GM23248 (cell line): ENCODE data around the gene LLGL2. TPM values are rescaled to one million over a fixed set of nuclear protein-coding genes. Genes with fewer than 3 reads are reported as not detected.

Experiments used
- DNase-seq: peaks from one replicate; pipeline ENCODE4 v3.0.0-alpha.2; 2015
- H2AFZ ChIP-seq: fragments of 200-600 bp; sonication (generic); 2 replicates; pipeline ENCODE4 v1.6.1; 2016; ENCODE audit warnings: antibody characterized with exemption
- H3F3A ChIP-seq: fragments of 200-600 bp; sonication (generic); 2 replicates; pipeline ENCODE4 v1.6.1; 2016; ENCODE audit warnings: mild to moderate bottlenecking, antibody characterized with exemption, mixed run types; ENCODE audit not compliant: insufficient read depth
- H3K27ac ChIP-seq: fragments of 200-600 bp; sonication (generic); 2 replicates; pipeline ENCODE4 v1.5.1; 2016; ENCODE audit warnings: mild to moderate bottlenecking
- H3K27me3 ChIP-seq: fragments of 200-600 bp; sonication (generic); replicated peaks from 2 replicates; pipeline ENCODE4 v1.6.1; 2016; ENCODE audit warnings: mild to moderate bottlenecking; ENCODE audit not compliant: insufficient read depth
- H3K36me3 ChIP-seq: fragments of 200-600 bp; sonication (generic); 2 replicates; pipeline ENCODE4 v1.6.1; 2016; ENCODE audit warnings: low read depth, mild to moderate bottlenecking
- H3K4me1 ChIP-seq: fragments of 200-600 bp; sonication (generic); 2 replicates; pipeline ENCODE4 v1.6.1; 2016; ENCODE audit warnings: mild to moderate bottlenecking; ENCODE audit not compliant: insufficient read depth
- H3K4me2 ChIP-seq: fragments of 200-600 bp; sonication (generic); one replicate; pipeline ENCODE4 v1.6.1; 2016; ENCODE audit warnings: mild to moderate bottlenecking; ENCODE audit not compliant: unreplicated experiment
- H3K4me3 ChIP-seq: fragments of 200-600 bp; sonication (generic); 2 replicates; pipeline ENCODE4 v1.5.1; 2016; ENCODE audit warnings: mild to moderate bottlenecking
- H3K79me2 ChIP-seq: fragments of 200-600 bp; sonication (generic); 2 replicates; pipeline ENCODE4 v1.6.1; 2016; ENCODE audit warnings: mild to moderate bottlenecking; ENCODE audit not compliant: insufficient read depth
- H3K9ac ChIP-seq: fragments of 200-600 bp; sonication (generic); 2 replicates; pipeline ENCODE4 v1.6.1; 2016; ENCODE audit warnings: mild to moderate bottlenecking
- H3K9me2 ChIP-seq: fragments of 200-600 bp; sonication (generic); 2 replicates; pipeline ENCODE4 v1.6.1; 2016; ENCODE audit warnings: mixed run types, mild to moderate bottlenecking, moderate library complexity; ENCODE audit not compliant: insufficient read depth
- H3K9me3 ChIP-seq: fragments of 200-600 bp; sonication (generic); one replicate; pipeline ENCODE4 v1.6.1; 2017; ENCODE audit warnings: low read depth
- H4K20me1 ChIP-seq: fragments of 200-600 bp; sonication (generic); 2 replicates; pipeline ENCODE4 v1.6.0; 2016; ENCODE audit not compliant: insufficient read depth
- EZH2 ChIP-seq: fragments of 200-600 bp; sonication (generic); IDR thresholded peaks from 2 replicates; pipeline ENCODE4 v1.6.1; 2018; ENCODE audit warnings: antibody characterized with exemption, mild to moderate bottlenecking; ENCODE audit not compliant: insufficient read depth, poor library complexity, severe bottlenecking
- EZH2phosphoT487 ChIP-seq: fragments of 200-600 bp; sonication (generic); IDR thresholded peaks from 2 replicates; pipeline ENCODE4 v1.6.1; 2018; ENCODE audit warnings: antibody characterized with exemption, moderate library complexity, mild to moderate bottlenecking, low read depth; ENCODE audit not compliant: insufficient read depth
- WGBS, 2 experiments: methylation state at CpG; one replicate each; pipeline ENCODE4 v1.1.6; 2015 to 2017; ENCODE audit warnings: low lambda C conversion rate in 2 of 2, low coverage in 1 of 2; ENCODE audit errors: missing lambda C conversion rate in 2 of 2; 5-methylcytosine and 5-hydroxymethylcytosine counted together
- in situ Hi-C: fragments of 300-500 bp; cut with MboI; formaldehyde crosslinking; loops from 2 replicates; pipeline ENCODE4 v1.15.0; 2020
- polyA plus RNA-seq: library from polyadenylated mRNA; unstranded; fragments of >200 nt; fragmentation: Nextera tagmentation; extraction: Ambion mirVana; gene quantifications from 2 replicates; pipeline ENCODE4 v1.2.1, GENCODE V29; 2016
- total RNA-seq: library from RNA; depleted of rRNA; stranded (reverse); fragments of >200 nt; shearing (Covaris generic); gene quantifications from 2 replicates; pipeline ENCODE4 v1.2.3, GENCODE V29; 2014

LLGL2 gene
- total and polyA plus RNA-seq, 2 experiments from 2014 or later: not detected

- Histone ChIP-seq H4K20me1 (no peaks in the 10 kb centered on the region), H3K36me3 (no peaks in the 10 kb centered on the region), H3K79me2 (no peaks in the 10 kb centered on the region), H3F3A (no peaks in the 10 kb centered on the region), H3K9me3 (no peaks in the 10 kb centered on the region), H3K4me1 (no peaks in the 10 kb centered on the region), H2AFZ (no peak overlapping the region), H3K4me3 (no peak overlapping the region), H3K9ac (no peak overlapping the region), H3K4me2 (no peak overlapping the region), H3K27me3 (no peaks in the 10 kb centered on the region), H3K9me2 (no peaks in the 10 kb centered on the region), H3K27ac (no peak overlapping the region)
- in situ Hi-C loops: loop anchor here (10.0 kb wide), 1 partner anchor 142 kb away; no protein-coding TSS in a partner anchor
- 89 to 91% methylated on average over 23 to 27 of the region's 27 CpGs for WGBS, 2 experiments
- DNase-seq: no peak
- no peak for TF ChIP-seq EZH2
- no peak for TF ChIP-seq EZH2phosphoT487
Observed at GRCh38 chr17:75612906-75613626, 87.6 kb downstream of the LLGL2 start.

DNA sequence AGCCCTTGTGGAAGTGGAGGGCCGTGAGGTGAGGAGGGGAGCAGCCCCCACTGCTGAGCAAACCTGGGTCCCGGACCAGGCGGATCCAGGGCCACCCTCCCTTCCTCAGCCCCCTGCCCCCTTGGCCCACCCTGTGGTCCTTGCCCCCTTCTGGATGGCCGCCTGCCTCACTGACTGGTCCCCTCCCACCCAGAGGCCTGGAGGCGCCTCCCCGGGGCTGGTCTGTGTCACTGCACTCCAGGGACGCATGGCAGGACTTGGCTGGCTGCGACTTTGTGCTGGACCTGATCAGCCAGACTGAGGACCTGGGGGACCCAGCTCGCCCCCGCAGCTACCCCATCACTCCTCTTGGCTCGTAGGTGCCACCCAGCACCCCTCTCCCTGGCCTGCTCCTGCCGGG is 88.5 kb downstream of the LLGL2 start:
- H3F3A ChIP-seq: no peaks in the 10 kb centered on the region
- H3K27ac ChIP-seq: no peak overlapping the region
- H3K79me2 ChIP-seq: no peaks in the 10 kb centered on the region
- no peak overlapping the region for H3K4me3 ChIP-seq
- TF ChIP-seq EZH2 (no peak), EZH2phosphoT487 (no peak)
- no peaks in the 10 kb centered on the region for H3K9me2 ChIP-seq
- H3K36me3 ChIP-seq: no peaks in the 10 kb centered on the region
- in situ Hi-C loops: loop anchor here (10.0 kb wide), 1 partner anchor 141 kb away; no protein-coding TSS in a partner anchor
- WGBS, 2 experiments: 71 to 77% methylated on average over 8 to 10 of the region's 12 CpGs
- no peaks in the 10 kb centered on the region for H3K27me3 ChIP-seq
- no peaks in the 10 kb centered on the region for H3K9me3 ChIP-seq
- H3K4me1 ChIP-seq: no peaks in the 10 kb centered on the region
- H3K4me2 ChIP-seq: no peak overlapping the region
- no peak overlapping the region for H3K9ac ChIP-seq
- no peak for DNase-seq
- H2AFZ ChIP-seq: no peak overlapping the region
- no peaks in the 10 kb centered on the region for H4K20me1 ChIP-seq

DNA sequence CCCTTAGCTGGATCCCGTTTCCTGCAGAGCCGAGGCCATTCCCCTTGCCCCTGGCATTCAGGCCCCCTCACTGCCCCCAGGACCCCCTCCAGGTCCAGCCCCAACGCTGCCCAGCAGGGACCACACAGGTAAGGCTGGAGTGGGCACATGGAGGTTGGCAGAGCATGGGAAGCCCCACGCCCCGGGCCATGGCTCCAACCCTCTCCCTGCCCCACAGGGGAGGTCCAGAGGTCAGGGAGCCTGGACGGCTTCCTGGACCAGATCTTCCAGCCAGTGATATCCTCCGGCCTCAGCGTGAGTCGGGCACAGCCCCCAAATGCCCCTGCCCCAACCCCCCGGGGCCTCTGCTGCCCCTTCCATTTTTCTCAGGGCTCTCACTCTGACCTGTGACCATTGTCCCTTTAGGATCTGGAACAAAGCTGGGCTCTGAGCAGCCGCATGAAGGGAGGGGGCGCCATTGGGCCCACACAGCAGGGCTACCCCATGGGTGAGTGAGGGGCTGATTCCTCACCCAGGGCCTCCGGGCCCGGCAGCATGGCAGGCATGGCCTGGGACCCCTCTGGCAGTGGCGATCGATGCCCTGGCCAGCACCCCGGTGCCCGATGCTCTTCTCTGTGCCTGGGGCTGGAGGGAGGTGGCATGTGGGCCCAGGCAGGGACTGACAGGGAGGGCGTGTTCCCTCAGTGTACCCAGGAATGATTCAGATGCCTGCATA is 89.2 kb downstream of the LLGL2 start:
- H3F3A ChIP-seq: no peaks in the 10 kb centered on the region
- no peaks in the 10 kb centered on the region for H3K79me2 ChIP-seq
- no peaks in the 10 kb centered on the region for H4K20me1 ChIP-seq
- no peaks in the 10 kb centered on the region for H3K9me3 ChIP-seq
- H3K36me3 ChIP-seq: no peaks in the 10 kb centered on the region
- no peaks in the 10 kb centered on the region for H3K4me1 ChIP-seq
- in situ Hi-C loops: loop anchor here (10.0 kb wide), 1 partner anchor 140 kb away; no protein-coding TSS in a partner anchor
- no peaks in the 10 kb centered on the region for H3K9me2 ChIP-seq
- no peak overlapping the region for H3K4me2 ChIP-seq
- DNase-seq: no peak
- WGBS, 2 experiments: 78 to 81% methylated on average over 11 to 19 of the region's 19 CpGs
- H3K27me3 ChIP-seq: no peaks in the 10 kb centered on the region
- TF ChIP-seq EZH2phosphoT487 (no peak), EZH2 (no peak)
- H3K27ac ChIP-seq: no peak overlapping the region
- no peak overlapping the region for H2AFZ ChIP-seq
- no peak overlapping the region for H3K4me3 ChIP-seq
- H3K9ac ChIP-seq: no peak overlapping the region

GRCh38 chr17:75615301-75615700 is 89.8 kb downstream of the LLGL2 start:
- TF ChIP-seq EZH2 (no peak), EZH2phosphoT487 (no peak)
- DNase-seq: no peak
- Histone ChIP-seq H2AFZ (no peak overlapping the region), H3K36me3 (no peaks in the 10 kb centered on the region), H3K9ac (no peak overlapping the region), H3K27ac (no peak overlapping the region), H3K9me2 (no peaks in the 10 kb centered on the region), H3K9me3 (no peaks in the 10 kb centered on the region), H4K20me1 (no peaks in the 10 kb centered on the region), H3K4me1 (no peaks in the 10 kb centered on the region), H3F3A (no peaks in the 10 kb centered on the region), H3K79me2 (no peaks in the 10 kb centered on the region), H3K27me3 (no peaks in the 10 kb centered on the region), H3K4me2 (no peak overlapping the region), H3K4me3 (no peak overlapping the region)
- 71 to 86% methylated on average over 11 of the region's 11 CpGs for WGBS, 2 experiments
- in situ Hi-C loops: loop anchor here (10.0 kb wide), 1 partner anchor 140 kb away; no protein-coding TSS in a partner anchor
